HEK293 (cell line): ENCODE measurements around the gene MIF.

Experiments used
- ZBTB8A ChIP-seq: fragments of 450-650 bp; formaldehyde crosslinking; IDR thresholded peaks from 2 replicates; pipeline ENCODE4 v1.5.1; 2016; ENCODE audit warnings: missing biosample characterization, missing genetic modification characterization
- ZNF221 ChIP-seq: fragments of 450-650 bp; formaldehyde crosslinking; IDR thresholded peaks from 2 replicates; pipeline ENCODE4 v1.5.1; 2017; ENCODE audit warnings: missing biosample characterization, missing genetic modification characterization, borderline replicate concordance
- TF ChIP-seq, protein P1 (sequence below): fragments of 450-650 bp; formaldehyde crosslinking; IDR thresholded peaks from 2 replicates; pipeline ENCODE4 v1.5.1; 2017; ENCODE audit warnings: missing biosample characterization, mild to moderate bottlenecking, missing genetic modification characterization, moderate library complexity

DNA sequence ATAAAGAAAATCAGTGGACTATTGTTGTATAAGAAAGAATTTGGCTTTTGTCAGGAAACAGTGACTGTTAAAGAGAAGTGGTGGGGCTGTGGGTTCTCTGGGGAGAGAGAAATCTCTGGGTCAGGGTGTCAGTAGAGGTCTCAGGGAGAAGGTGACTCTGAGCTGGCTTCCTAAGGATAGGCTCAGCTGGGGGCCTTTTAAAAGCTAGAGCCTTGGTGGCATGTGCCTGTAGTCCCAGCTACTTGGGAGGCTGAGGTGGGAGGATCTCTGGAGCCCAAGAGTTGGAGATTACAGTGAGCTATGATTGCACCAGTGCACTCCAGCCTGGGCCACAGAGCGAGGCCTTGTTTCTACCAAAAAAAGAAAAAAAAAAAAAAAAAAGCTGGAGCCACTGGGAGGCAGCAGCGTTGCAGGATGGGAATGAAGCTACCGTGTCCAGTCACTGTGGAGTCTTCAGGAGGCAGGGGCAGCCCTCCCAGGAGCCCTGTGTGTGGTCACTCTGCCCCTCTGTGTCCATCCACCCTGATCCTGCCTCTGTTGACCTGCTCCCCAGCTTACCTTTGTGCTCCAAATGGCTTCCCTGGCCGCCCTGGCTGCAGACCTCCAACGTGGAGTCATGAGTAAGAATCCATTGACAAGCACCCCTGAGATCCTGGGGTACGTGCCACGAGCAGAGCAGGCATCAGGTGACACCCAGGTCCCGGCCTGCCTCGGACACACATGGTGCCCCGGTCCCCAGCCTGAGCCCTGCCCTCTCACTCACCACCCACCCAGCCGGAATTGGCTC lies 5.4 kb upstream of the MIF start:
- TF ChIP-seq ZNF221 (tag by site-specific recombination) (no peak), ZBTB8A (no peak)
- TF ChIP-seq, protein P1, sequence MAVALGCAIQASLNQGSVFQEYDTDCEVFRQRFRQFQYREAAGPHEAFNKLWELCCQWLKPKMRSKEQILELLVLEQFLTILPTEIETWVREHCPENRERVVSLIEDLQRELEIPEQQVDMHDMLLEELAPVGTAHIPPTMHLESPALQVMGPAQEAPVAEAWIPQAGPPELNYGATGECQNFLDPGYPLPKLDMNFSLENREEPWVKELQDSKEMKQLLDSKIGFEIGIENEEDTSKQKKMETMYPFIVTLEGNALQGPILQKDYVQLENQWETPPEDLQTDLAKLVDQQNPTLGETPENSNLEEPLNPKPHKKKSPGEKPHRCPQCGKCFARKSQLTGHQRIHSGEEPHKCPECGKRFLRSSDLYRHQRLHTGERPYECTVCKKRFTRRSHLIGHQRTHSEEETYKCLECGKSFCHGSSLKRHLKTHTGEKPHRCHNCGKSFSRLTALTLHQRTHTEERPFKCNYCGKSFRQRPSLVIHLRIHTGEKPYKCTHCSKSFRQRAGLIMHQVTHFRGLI = no peak
